Gastrocnemius medialis (tissue), 4 donors: ENCODE data around the gene PGAM2. TPM values are rescaled to one million over a fixed set of nuclear protein-coding genes. Genes with fewer than 3 reads are reported as not detected.
A peak's percentile ranks its signal among the peaks of the same experiment; 100 is the strongest.

ENCODE experiments used
- ATAC-seq, 2 donors: fragments of 150-250 bp; one replicate each; pipeline ENCODE4 v1.9.1; 2016
- DNase-seq, 2 donors: peaks; one replicate each; pipeline ENCODE4 v3.0.0-alpha.2; 2019
- H3K27ac ChIP-seq, 4 donors: fragments of 200-600 bp; sonication (generic); 1 replicate in 1 of 4; 2 replicates in 3 of 4; pipeline ENCODE4 v1.5.1; 2016 to 2018; ENCODE audit warnings: mild to moderate bottlenecking in 2 of 4, moderate library complexity in 1 of 4
- H3K27me3 ChIP-seq, 3 donors: fragments of 200-600 bp; sonication (generic) in 2 of 3; 1 replicate in 1 of 3; 2 replicates in 2 of 3; pipeline versions ENCODE4 v1.5.1 to v1.6.0; 2016 to 2019; ENCODE audit warnings: mild to moderate bottlenecking in 1 of 3, moderate library complexity in 1 of 3
- H3K36me3 ChIP-seq, 2 donors: fragments of 200-600 bp; sonication (generic) in 1 of 2; one replicate each; pipeline ENCODE4 v1.5.1; 2017 to 2018
- H3K4me1 ChIP-seq, 2 donors: fragments of 200-600 bp; sonication (generic) in 1 of 2; one replicate each; pipeline ENCODE4 v1.5.1; 2016 to 2017; ENCODE audit warnings: mild to moderate bottlenecking in 2 of 2
- H3K4me3 ChIP-seq, 4 donors: fragments of 200-600 bp; sonication (generic) in 3 of 4; 1 replicate in 1 of 4; 2 replicates in 3 of 4; pipeline ENCODE4 v1.5.1; 2016 to 2019; ENCODE audit warnings: mild to moderate bottlenecking in 2 of 4
- H3K9me3 ChIP-seq, 3 donors: fragments of 200-600 bp; sonication (generic) in 2 of 3; 1 replicate in 1 of 3; 2 replicates in 2 of 3; pipeline ENCODE4 v1.5.1; 2016 to 2019
- CTCF ChIP-seq, 5 experiments: fragments of 450-650 bp in 3 of 5; fragments of 200-600 bp in 2 of 5; sonication (generic) in 2 of 5; IDR thresholded peaks in 4 of 5; conservative IDR thresholded peaks in 1 of 5; 1 replicate in 4 of 5; 2 replicates in 1 of 5; pipeline ENCODE4 v1.5.1; 2016 to 2019; ENCODE audit warnings: antibody characterized with exemption in 5 of 5, mild to moderate bottlenecking in 3 of 5, moderate library complexity in 3 of 5
- POLR2A ChIP-seq, 2 donors: fragments of 450-650 bp; IDR thresholded peaks; one replicate each; pipeline ENCODE4 v1.6.1; 2017; ENCODE audit warnings: antibody characterized with exemption in 2 of 2, mild to moderate bottlenecking in 2 of 2, moderate library complexity in 2 of 2
- in situ Hi-C, 4 donors: fragments of 200-750 bp; cut with MboI; loops; one replicate each; pipeline versions ENCODE4 v1.15.0 to v1.8.0; 2017; ENCODE audit warnings: low sequenced_read_pairs in 4 of 4
- intact Hi-C: fragments of 100-400 bp; cut with DNase I; formaldehyde crosslinking; loops from one replicate; pipeline ENCODE4 v1.15.1; 2023; ENCODE audit warnings: low total_unique reads
- total RNA-seq, 4 donors: library from RNA; depleted of rRNA; stranded (reverse); fragments of >200 nt; gene quantifications; one replicate each; pipeline versions ENCODE4 v1.1.0 to v1.2.3, GENCODE V29; 2016

Gene PGAM2
- total RNA-seq, 4 donors from 2014 or later, result 129 to 355 (median 306) TPM

DNA sequence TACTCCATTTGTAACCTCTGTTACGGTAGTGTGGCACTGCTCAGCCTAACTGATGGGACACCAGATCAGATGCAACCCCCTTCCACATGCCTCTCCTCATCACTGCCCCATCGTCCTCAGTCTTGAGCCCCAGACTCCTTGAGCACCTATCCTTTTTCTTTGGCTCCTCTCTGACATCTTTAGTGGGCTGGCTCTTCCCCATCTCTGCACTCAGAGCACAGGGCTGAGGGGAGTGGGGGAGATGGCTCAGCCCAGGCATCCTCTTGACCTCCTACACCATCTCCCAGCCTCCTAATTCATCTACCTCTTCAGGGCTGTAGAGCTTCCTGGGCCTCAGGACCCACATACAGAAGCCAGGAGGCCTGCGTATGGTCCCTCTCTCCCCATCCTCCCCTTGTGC, 18.4 kb upstream of the PGAM2 start:
- intact Hi-C loops, result loop anchor here (1.0 to 5.0 kb wide), 4 partner anchors 19 to 499 kb away; partner anchors contain the start of genes PGAM2 and TMED4
- peak overlapping the region in 3 of 4 donors; percentile 90 to 93 (median 92) for H3K27ac ChIP-seq

DNA sequence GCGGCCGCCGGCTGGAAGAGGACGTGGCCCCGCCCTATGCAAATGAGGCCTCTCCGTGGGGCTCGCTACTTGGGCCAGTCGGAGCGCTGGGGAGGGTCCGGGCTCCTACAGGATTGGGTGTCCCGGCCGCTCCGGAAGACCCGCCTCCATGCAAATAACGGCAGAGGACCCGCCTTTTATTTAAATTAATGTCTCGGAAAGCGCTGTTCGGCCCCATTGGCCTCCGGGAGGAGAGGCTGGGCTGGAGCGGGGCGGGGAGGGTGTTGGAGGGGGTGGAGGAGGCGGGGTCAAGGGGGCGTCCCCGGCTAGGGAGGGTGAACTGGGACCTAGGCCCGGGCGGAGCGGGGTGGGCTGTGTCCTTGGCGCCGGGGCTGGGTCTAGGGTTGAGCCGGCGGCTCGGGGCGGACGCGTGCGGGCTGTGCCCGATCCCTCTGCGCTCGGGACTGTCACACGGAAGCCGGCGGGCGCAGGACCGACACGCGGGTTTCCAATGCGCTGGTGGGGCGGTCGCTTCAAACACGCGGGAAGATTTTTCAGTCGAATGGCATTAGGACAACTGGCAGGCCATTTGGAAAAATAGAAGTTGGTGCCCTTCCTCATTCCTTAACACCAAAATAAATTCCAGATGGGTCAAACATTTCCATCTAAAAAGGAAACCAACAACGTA, 17.3 kb upstream of the PGAM2 start:
- Histone ChIP-seq H3K36me3 (peaks cover 0 to 22% of the 10 kb centered on the region in 2 donors), H3K4me1 (peaks cover 40 to 41% of the 10 kb centered on the region in 2 donors), H3K27ac (peak overlapping the region; percentile 90 to 96 (median 94)), H3K4me3 (peak overlapping the region; percentile 60 to 98 (median 83)), H3K9me3 (no peaks in the 10 kb centered on the region), H3K27me3 (no peaks in the 10 kb centered on the region)
- intact Hi-C loops, result loop anchor here (1.0 to 5.0 kb wide), 6 partner anchors 18 to 500 kb away; partner anchors contain the start of genes PGAM2, POLD2, TMED4 and YKT6
- no peak for TF ChIP-seq CTCF (IDR thresholded peaks at IDR 0.05 in 4 of 5, conservative IDR thresholded peaks at IDR 0.05 in 1 of 5)
- TF ChIP-seq POLR2A (IDR thresholded peaks at IDR 0.05), result peak; percentile 63 to 80
- DNase-seq, result peak; percentile 99
- in situ Hi-C loops, result no loop called here
- peak; percentile 89 to 92 for ATAC-seq

More for the DNA sequence above, 18.4 kb upstream of the PGAM2 start:
- in situ Hi-C loops, result no loop called here
- H3K4me1 ChIP-seq, result peaks cover 39 to 42% of the 10 kb centered on the region in 2 donors
- H3K9me3 ChIP-seq, result no peaks in the 10 kb centered on the region
- ATAC-seq (no peak), DNase-seq (no peak)
- no peaks in the 10 kb centered on the region for H3K27me3 ChIP-seq
- peaks cover 0 to 15% of the 10 kb centered on the region in 2 donors for H3K36me3 ChIP-seq
- no peak overlapping the region for H3K4me3 ChIP-seq
- TF ChIP-seq CTCF (IDR thresholded peaks at IDR 0.05 in 4 of 5, conservative IDR thresholded peaks at IDR 0.05 in 1 of 5), result no peak
- no peak for TF ChIP-seq POLR2A (IDR thresholded peaks at IDR 0.05)

DNA sequence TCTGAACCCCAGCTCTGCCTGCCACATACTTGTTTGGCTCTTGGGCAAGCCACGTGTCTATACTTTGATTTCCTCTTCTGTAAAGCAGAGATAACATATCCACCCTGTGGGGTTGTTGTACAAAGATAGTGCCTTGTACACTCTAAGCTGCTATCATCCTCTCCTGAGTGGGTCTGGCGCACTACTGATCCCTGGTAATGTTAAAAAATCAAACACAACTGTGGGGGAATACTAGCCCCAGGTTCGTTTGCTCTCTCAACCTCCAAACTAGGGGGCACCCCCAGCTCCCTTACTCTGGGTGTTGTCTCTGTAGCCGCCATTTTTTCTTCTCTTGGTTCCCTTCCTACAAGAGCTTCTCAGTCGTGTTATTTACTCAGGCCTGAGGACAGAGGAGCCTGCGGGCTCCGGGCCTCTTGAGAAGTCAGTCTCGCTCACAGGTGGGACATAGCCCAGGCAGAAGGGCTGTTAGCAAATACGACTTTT, 15.9 kb upstream of the PGAM2 start:
- no peak for DNase-seq
- Histone ChIP-seq H3K36me3 (peaks cover 0 to 35% of the 10 kb centered on the region in 2 donors), H3K4me1 (peaks cover 37 to 44% of the 10 kb centered on the region in 2 donors), H3K4me3 (peak overlapping the region; percentile 80 to 98 (median 92)), H3K27ac (peak overlapping the region; percentile 90 to 96 (median 94)), H3K27me3 (no peaks in the 10 kb centered on the region), H3K9me3 (no peaks in the 10 kb centered on the region)
- TF ChIP-seq POLR2A (IDR thresholded peaks at IDR 0.05) (no peak), CTCF (IDR thresholded peaks at IDR 0.05 in 4 of 5, conservative IDR thresholded peaks at IDR 0.05 in 1 of 5) (no peak)
- in situ Hi-C loops (no loop called here), intact Hi-C loops (loop anchor here (5.0 kb wide), 1 partner anchor 241 kb away; no protein-coding TSS in a partner anchor)
- ATAC-seq, result no peak

GRCh38 chr7:44080686-44081265, 15.4 kb upstream of the PGAM2 start:
- Histone ChIP-seq H3K4me3 (peak overlapping the region in 2 of 4 donors; percentile 80 to 97), H3K36me3 (peaks cover 0 to 40% of the 10 kb centered on the region in 2 donors), H3K9me3 (no peaks in the 10 kb centered on the region), H3K27ac (peak overlapping the region; percentile 90 to 96 (median 94)), H3K4me1 (peaks cover 37 to 44% of the 10 kb centered on the region in 2 donors), H3K27me3 (no peaks in the 10 kb centered on the region)
- intact Hi-C loops, result loop anchor here (5.0 kb wide), 1 partner anchor 242 kb away; no protein-coding TSS in a partner anchor
- TF ChIP-seq POLR2A (IDR thresholded peaks at IDR 0.05), result no peak
- TF ChIP-seq CTCF (IDR thresholded peaks at IDR 0.05 in 4 of 5, conservative IDR thresholded peaks at IDR 0.05 in 1 of 5), result no peak
- ATAC-seq (no peak), DNase-seq (peak in 1 of 2 donors; percentile 29)
- in situ Hi-C loops, result no loop called here
